ENCODE measurements around the gene PCYT2. TPM values are rescaled to one million over a fixed set of nuclear protein-coding genes. Genes with fewer than 3 reads are reported as not detected.

The PCYT2 gene
- total and polyA plus RNA-seq, 10 of the 15 experiments (the other 5 are each of a cell fraction or from before 2014, with no cell fraction given), result 0.63 to 72.0 (median 45.0) TPM

DNA sequence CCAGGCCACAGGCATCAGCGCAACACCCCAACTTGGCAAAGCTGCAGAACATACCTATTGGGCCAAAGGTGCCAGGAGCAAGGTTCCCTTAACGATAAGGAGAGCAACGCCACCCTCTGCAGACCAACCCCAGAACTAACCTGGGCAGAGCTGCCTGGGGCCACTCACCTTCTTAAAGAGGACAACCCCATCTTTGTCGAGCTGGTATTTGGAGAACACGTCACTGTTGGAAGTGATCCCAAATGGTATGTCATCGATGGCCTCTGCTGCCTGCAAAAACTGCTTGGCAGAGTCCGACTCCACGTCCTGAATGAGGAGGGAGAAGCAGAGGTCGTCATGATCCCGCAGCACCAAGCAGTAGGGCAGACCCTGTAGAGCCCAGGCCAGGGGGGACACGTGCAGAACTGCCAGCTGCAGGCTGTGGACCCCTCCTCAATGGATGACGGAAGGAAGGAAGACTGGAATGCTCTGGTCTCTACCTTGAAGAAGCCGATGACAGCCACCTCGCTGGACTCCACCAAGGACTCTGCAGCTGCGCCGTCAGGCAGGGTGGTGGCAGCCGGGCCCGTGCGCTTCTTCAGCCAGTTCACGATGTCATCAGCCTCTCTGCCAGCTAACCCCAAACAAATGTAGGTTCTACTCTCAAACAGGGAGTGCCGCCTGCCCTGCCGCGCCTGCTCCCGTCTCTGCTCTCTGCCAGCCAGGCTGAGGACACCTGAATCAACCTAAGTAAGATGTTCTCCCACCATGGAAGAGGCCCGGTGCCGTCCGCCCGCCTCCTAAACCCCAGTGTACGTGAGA lies 56.0 kb downstream of the PCYT2 start:
- Histone ChIP-seq H4K20me1 (ENCODE audit: control insufficient read depth, insufficient read depth) (peaks cover 3% of the 10 kb centered on the region; the same call in 1 of the 2 replicates), H3K4me2 (ENCODE audit: control insufficient read depth, insufficient read depth) (0 out of 2 replicates have a peak overlapping the region, but pooled peaks have one; percentile 17), H3K4me3 (no peak overlapping the region), H3K36me3 (ENCODE audit: control insufficient read depth in 2 of 2, insufficient read depth in 2 of 2, low read length in 1 of 2) (peaks cover 28 to 42% of the 10 kb centered on the region in 2 experiments), H3K79me2 (ENCODE audit: control insufficient read depth, insufficient read depth, low read length) (peaks cover 34% of the 10 kb centered on the region), H3K27ac (ENCODE audit: control insufficient read depth, insufficient read depth) (no peak overlapping the region), H3K4me1 (ENCODE audit: control insufficient read depth, insufficient read depth, low read length) (peaks cover 18% of the 10 kb centered on the region), H2AFZ (ENCODE audit: control insufficient read depth, low read depth, low read length) (no peak overlapping the region), H3K9ac (ENCODE audit: control insufficient read depth, insufficient read depth, low read length) (no peak overlapping the region), H3K27me3 (replicated peaks in 1 of 2; ENCODE audit: control insufficient read depth in 2 of 2, insufficient read depth in 2 of 2, low read length in 1 of 2) (no peaks in the 10 kb centered on the region), H3K9me3 (replicated peaks; ENCODE audit: control insufficient read depth, insufficient read depth, low read length) (no peaks in the 10 kb centered on the region)
- BruUV-seq (replicated peaks), result no TSS peak
- intact Hi-C loops (cut with micrococcal nuclease; ENCODE audit: unreplicated experiment) (no loop called here), in situ Hi-C loops (cut with MboI) (no loop called here)
- TF ChIP-seq, protein P1, sequence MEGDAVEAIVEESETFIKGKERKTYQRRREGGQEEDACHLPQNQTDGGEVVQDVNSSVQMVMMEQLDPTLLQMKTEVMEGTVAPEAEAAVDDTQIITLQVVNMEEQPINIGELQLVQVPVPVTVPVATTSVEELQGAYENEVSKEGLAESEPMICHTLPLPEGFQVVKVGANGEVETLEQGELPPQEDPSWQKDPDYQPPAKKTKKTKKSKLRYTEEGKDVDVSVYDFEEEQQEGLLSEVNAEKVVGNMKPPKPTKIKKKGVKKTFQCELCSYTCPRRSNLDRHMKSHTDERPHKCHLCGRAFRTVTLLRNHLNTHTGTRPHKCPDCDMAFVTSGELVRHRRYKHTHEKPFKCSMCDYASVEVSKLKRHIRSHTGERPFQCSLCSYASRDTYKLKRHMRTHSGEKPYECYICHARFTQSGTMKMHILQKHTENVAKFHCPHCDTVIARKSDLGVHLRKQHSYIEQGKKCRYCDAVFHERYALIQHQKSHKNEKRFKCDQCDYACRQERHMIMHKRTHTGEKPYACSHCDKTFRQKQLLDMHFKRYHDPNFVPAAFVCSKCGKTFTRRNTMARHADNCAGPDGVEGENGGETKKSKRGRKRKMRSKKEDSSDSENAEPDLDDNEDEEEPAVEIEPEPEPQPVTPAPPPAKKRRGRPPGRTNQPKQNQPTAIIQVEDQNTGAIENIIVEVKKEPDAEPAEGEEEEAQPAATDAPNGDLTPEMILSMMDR (IDR thresholded peaks at IDR 0.05 in 2 of 3, conservative IDR thresholded peaks at IDR 0.05 in 1 of 3; ENCODE audit: control insufficient read depth in 2 of 3, extremely low read depth in 1 of 3, insufficient read depth in 1 of 3, low read depth in 3 of 3, low read length in 3 of 3), result 0 out of 6 replicates have a peak, but pooled peaks of 1 of the 3 experiments have one; percentile 2
- 0 out of 2 replicates have a peak, but pooled peaks have one; percentile 36 for TF ChIP-seq POLR2AphosphoS2 (IDR thresholded peaks at IDR 0.05; ENCODE audit: low read depth, low read length)
- no peak for TF ChIP-seq BRCA1 (IDR thresholded peaks at IDR 0.05; ENCODE audit: low read depth, low read length)
- TF ChIP-seq CEBPB (IDR thresholded peaks at IDR 0.05; ENCODE audit: borderline replicate concordance in 1 of 2, low read depth in 2 of 2, low read length in 2 of 2), result no peak
- no peak for TF ChIP-seq ATF7 (IDR thresholded peaks at IDR 0.05; ENCODE audit: low read depth)
- TF ChIP-seq POLR2A (IDR thresholded peaks at IDR 0.05; ENCODE audit: low read depth, low read length), result peak; percentile 39; the same call in 1 of the 2 replicates
- peak; percentile 8; the same call in 2 of the 3 replicates for ATAC-seq
- RAD21 ChIA-PET (ENCODE audit: unreplicated experiment), result interaction anchor here (1.2 kb wide), 1 partner anchor 22 kb away, joined by 3 read pairs; the partner anchor contains the start of gene MCRIP1
- FAIRE-seq, result no peak
- CTCF ChIA-PET, result interaction anchor here (0.6 kb wide), 1 partner anchor 51 kb away, joined by 4 read pairs; no protein-coding TSS in a partner anchor
- POLR2A ChIA-PET, result interaction anchor here (0.6 to 1.2 kb wide), 3 partner anchors 15 to 281 kb away, joined by 3 to 7 read pairs (median 6); no protein-coding TSS in a partner anchor
- 95% methylated on average over 29 of the region's 29 CpGs for WGBS (ENCODE audit: insufficient coverage, insufficient replicate concordance, low lambda C conversion rate, missing lambda C conversion rate)
- SMC1A ChIA-PET (ENCODE audit: uncharacterized antibody, unreplicated experiment), result interaction anchor here (0.7 kb wide), 1 partner anchor 129 kb away, joined by 3 read pairs; no protein-coding TSS in a partner anchor
- no peak for DNase-seq (ENCODE audit: low read depth, low spot score)

Data from GM12878 (cell line).